GM12872 (cell line): ENCODE data around the gene USP6NL.
A peak's percentile ranks its signal among the peaks of the same experiment; 100 is the strongest.

Source experiments
- CTCF ChIP-seq: IDR thresholded peaks from 3 replicates; pipeline ENCODE4 v1.5.1; 2011; ENCODE audit warnings: low read depth, mild to moderate bottlenecking, low read length, moderate library complexity; ENCODE audit not compliant: insufficient read depth

USP6NL gene

GRCh38 chr10:11435581-11435981, 175.9 kb downstream of the USP6NL start:
- TF ChIP-seq CTCF: no peak

GRCh38 chr10:11434324-11434723, 177.1 kb downstream of the USP6NL start:
- peak; percentile 68 for TF ChIP-seq CTCF

- TF ChIP-seq CTCF: no peak
Observed at GRCh38 chr10:11433657-11434056, 177.8 kb downstream of the USP6NL start.

- TF ChIP-seq CTCF: no peak
Observed at GRCh38 chr10:11431216-11431555, 180.3 kb downstream of the USP6NL start.

GRCh38 chr10:11430421-11431215, 180.8 kb downstream of the USP6NL start:
- TF ChIP-seq CTCF: no peak

- no peak for TF ChIP-seq CTCF
Observed at GRCh38 chr10:11429439-11430052, 181.9 kb downstream of the USP6NL start.

GRCh38 chr10:11425676-11426075, 185.8 kb downstream of the USP6NL start:
- TF ChIP-seq CTCF: no peak
